HepG2 (cell line): ENCODE measurements around the gene DPYD. TPM values are rescaled to one million over a fixed set of nuclear protein-coding genes. Genes with fewer than 3 reads are reported as not detected.

Experiments
- ATAC-seq: fragments of 200-7000 bp; cut with Tn5 transposase; 3 replicates; pipeline ENCODE4 v1.9.1; 2020; ENCODE audit warnings: mild to moderate bottlenecking, moderate library complexity
- BruUV-seq: library from RNA; stranded (reverse); fragments of 400-500 nt; replicated peaks from 2 replicates; lab custom pipeline; 2021; lab: Mats Ljungman, UMichigan
- CTCF ChIA-PET: fragments of 300-600 bp; formaldehyde crosslinking; extraction: SDS; loops from one replicate; lab custom pipeline; 2021; ENCODE audit warnings: low total read pairs, inconsistent platforms, low intra/inter-chr PET ratio; lab: Yijun Ruan, JAX
- POLR2A ChIA-PET: fragments of 350-600 bp; sonication (Branson Sonifier 250); formaldehyde crosslinking; loops from one replicate; lab custom pipeline; 2020; ENCODE audit warnings: antibody characterized with exemption, inconsistent platforms; lab: Yijun Ruan, JAX
- DNase-seq: peaks from one replicate; pipeline ENCODE4 v3.0.0-alpha.2; 2015; ENCODE audit warnings: low spot score
- FAIRE-seq: peaks from 3 replicates; lab custom pipeline; 2011; peaks lifted over from hg19 to GRCh38; lab: Jason Lieb, UNC
- H2AFZ ChIP-seq: one replicate; pipeline ENCODE4 v1.6.1; 2011; ENCODE audit warnings: low read length, inconsistent platforms
- H3K27ac ChIP-seq: fragments of 300-600 bp; 3 replicates; pipeline ENCODE4 v1.8.0; 2011; ENCODE audit warnings: mixed run types, mild to moderate bottlenecking, mixed read lengths, low read length, inconsistent platforms; ENCODE audit not compliant: insufficient read depth; ENCODE audit errors: extremely low read length
- H3K27me3 ChIP-seq, 2 experiments: fragments of 200-600 bp in 1 of 2; 2 replicates in 1 of 2; 3 replicates in 1 of 2; pipeline versions ENCODE4 v1.6.0 to v1.8.0; 2011; ENCODE audit warnings: low read length in 2 of 2, mild to moderate bottlenecking in 2 of 2, moderate library complexity in 2 of 2, inconsistent platforms in 1 of 2; ENCODE audit not compliant: insufficient read depth in 2 of 2, control insufficient read depth in 1 of 2
- H3K36me3 ChIP-seq, 2 experiments: fragments of 200-600 bp in 1 of 2; replicated peaks in 1 of 2; 2 replicates in 1 of 2; 3 replicates in 1 of 2; pipeline versions ENCODE4 v1.5.1 to v1.8.0; 2011; ENCODE audit warnings: low read length in 2 of 2, inconsistent platforms in 1 of 2; ENCODE audit not compliant: insufficient read depth in 2 of 2, control insufficient read depth in 1 of 2
- H3K4me1 ChIP-seq: 2 replicates; pipeline ENCODE4 v1.5.1; 2012; ENCODE audit warnings: low read length, inconsistent platforms; ENCODE audit not compliant: insufficient read depth
- H3K4me2 ChIP-seq: 2 replicates; pipeline ENCODE4 v1.6.0; 2011; ENCODE audit warnings: low read depth, low read length, inconsistent platforms
- H3K4me3 ChIP-seq, 3 experiments: fragments of 200-600 bp in 1 of 3; sonication (generic), shearing (Covaris generic) in 1 of 3; replicated peaks in 1 of 3; 2 replicates each; pipeline ENCODE4 v1.5.1; 2011 to 2016; ENCODE audit warnings: low read length in 3 of 3, inconsistent platforms in 2 of 3, low read depth in 2 of 3, mild to moderate bottlenecking in 2 of 3, control low read depth in 1 of 3, mixed read lengths in 1 of 3; ENCODE audit not compliant: insufficient read depth in 1 of 3
- H3K79me2 ChIP-seq: one replicate; pipeline ENCODE4 v1.6.1; 2011; ENCODE audit warnings: low read length, inconsistent platforms; ENCODE audit not compliant: insufficient read depth
- H3K9ac ChIP-seq: 2 replicates; pipeline ENCODE4 v1.6.0; 2011; ENCODE audit warnings: mild to moderate bottlenecking, low read depth, low read length, inconsistent platforms; ENCODE audit not compliant: insufficient read depth
- H3K9me3 ChIP-seq: 2 replicates; pipeline ENCODE4 v1.5.1; 2012; ENCODE audit warnings: mild to moderate bottlenecking, low read length
- H4K20me1 ChIP-seq: 2 replicates; pipeline ENCODE4 v1.6.0; 2011; ENCODE audit warnings: inconsistent platforms, mild to moderate bottlenecking, low read length, moderate library complexity; ENCODE audit not compliant: insufficient read depth
- DRAP1 ChIP-seq: IDR thresholded peaks from 2 replicates; pipeline ENCODE4 v1.6.1; 2016; ENCODE audit warnings: missing genetic modification reagents, missing compliant biosample characterization
- FOXM1 ChIP-seq: sonication (generic); formaldehyde crosslinking; IDR thresholded peaks from 2 replicates; pipeline ENCODE4 v1.5.0; 2020; ENCODE audit warnings: missing genetic modification reagents
- FUBP1 ChIP-seq: sonication (generic); formaldehyde crosslinking; IDR thresholded peaks from 2 replicates; pipeline ENCODE4 v1.5.1; 2020; ENCODE audit warnings: missing genetic modification reagents, mild to moderate bottlenecking, borderline replicate concordance
- KDM5B ChIP-seq: sonication (generic); formaldehyde crosslinking; IDR thresholded peaks from 2 replicates; pipeline ENCODE4 v1.4.0; 2020; ENCODE audit warnings: missing genetic modification reagents, mild to moderate bottlenecking, borderline replicate concordance
- ONECUT2 ChIP-seq: sonication (generic); formaldehyde crosslinking; IDR thresholded peaks from 2 replicates; pipeline ENCODE4 v1.4.0; 2020; ENCODE audit warnings: missing genetic modification reagents
- POGZ ChIP-seq: sonication (generic); formaldehyde crosslinking; IDR thresholded peaks from 2 replicates; pipeline ENCODE4 v1.4.0; 2020; ENCODE audit warnings: mild to moderate bottlenecking, missing genetic modification reagents
- RNF2 ChIP-seq: fragments of 450-650 bp; conservative IDR thresholded peaks from 2 replicates; pipeline ENCODE4 v1.6.1; 2016; ENCODE audit warnings: low read depth
- TCF7L2 ChIP-seq: IDR thresholded peaks from 2 replicates; pipeline ENCODE4 v1.6.1; 2011; ENCODE audit warnings: mild to moderate bottlenecking, low read depth, low read length, moderate library complexity
- TMF1 ChIP-seq: sonication (generic); formaldehyde crosslinking; IDR thresholded peaks from 2 replicates; pipeline ENCODE4 v1.8.1; 2022; ENCODE audit warnings: low read depth, missing genetic modification reagents
- ZNF333 ChIP-seq: sonication (generic); formaldehyde crosslinking; IDR thresholded peaks from 2 replicates; pipeline ENCODE4 v1.4.0; 2020; ENCODE audit warnings: mild to moderate bottlenecking, missing genetic modification reagents, borderline replicate concordance
- ZNF766 ChIP-seq: sonication (generic); formaldehyde crosslinking; IDR thresholded peaks from 2 replicates; pipeline ENCODE4 v1.5.0; 2020; ENCODE audit warnings: missing genetic modification reagents, borderline replicate concordance
- WGBS: methylation state at CpG from one replicate; pipeline ENCODE4 v1.1.6; 2017; ENCODE audit warnings: low lambda C conversion rate; 5-methylcytosine and 5-hydroxymethylcytosine counted together
- in situ Hi-C: cut with HindIII; loops from 2 replicates; pipeline ENCODE4 v1.10.0; 2017; ENCODE audit warnings: low pct_unique_long_range_greater_than_20kb; ENCODE audit not compliant: extremely low pct_ligation_motif_present
- intact Hi-C: fragments of 100-400 bp; cut with micrococcal nuclease; formaldehyde crosslinking; loops from one replicate; pipeline ENCODE4 v1.10.0; 2022; ENCODE audit not compliant: unreplicated experiment
- polyA plus RNA-seq, 8 experiments: library from polyadenylated mRNA; depleted of rRNA in 3 of 8; stranded (reverse) in 7 of 8; unstranded in 1 of 8; fragments of >200 nt; fragmentation: Illumina TruSeq in 4 of 8; extraction: Trizol in 4 of 8; gene quantifications; 2 replicates each; pipeline versions ENCODE4 v1.2.1 to v1.2.3, GENCODE V29; 2011 to 2016; ENCODE audit warnings: low read depth in 4 of 8, missing spikeins in 1 of 8, mixed read lengths in 1 of 8; ENCODE audit not compliant: insufficient read depth in 1 of 8
- total RNA-seq, 5 experiments: library from RNA; depleted of rRNA; stranded (reverse); fragments of >200 nt; fragmentation: Illumina TruSeq; extraction: Trizol; gene quantifications; 2 replicates each; pipeline ENCODE4 v1.2.3, GENCODE V29; 2016; ENCODE audit warnings: low read depth in 1 of 5
- TF ChIP-seq, protein P1 (sequence below): sonication (generic); formaldehyde crosslinking; IDR thresholded peaks from 2 replicates; pipeline ENCODE4 v1.4.0; 2020; ENCODE audit warnings: mild to moderate bottlenecking, missing genetic modification reagents
- TF ChIP-seq, protein P2 (sequence below): sonication (generic); formaldehyde crosslinking; IDR thresholded peaks from 2 replicates; pipeline ENCODE4 v1.4.0; 2020; ENCODE audit warnings: mild to moderate bottlenecking, missing genetic modification reagents

Gene DPYD
- total and polyA plus RNA-seq, 2 of the 13 experiments (the other 11 are each of a cell fraction or from before 2014, with no cell fraction given): 1.3 to 3.4 TPM

DNA sequence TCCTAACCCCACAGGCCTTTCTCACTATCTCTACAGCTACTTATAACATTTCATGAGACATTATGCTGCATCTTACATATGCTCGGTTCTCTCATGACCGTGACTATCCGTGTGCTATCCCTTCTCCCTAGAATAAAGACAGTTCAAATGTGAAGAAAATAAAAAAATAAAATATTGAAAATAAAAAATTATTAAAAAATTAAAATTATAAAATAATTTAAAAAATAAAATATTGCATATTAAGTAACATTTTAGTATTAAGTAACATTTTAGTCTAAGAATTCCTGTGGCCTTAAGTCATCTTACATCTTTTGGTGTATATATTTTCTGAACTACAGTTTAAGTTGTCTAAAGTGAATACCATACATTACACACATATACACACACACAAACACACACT lies 415.5 kb downstream of the DPYD start:
- H3K9me3 ChIP-seq: 0 out of 2 replicates have a peak, but pooled peaks cover 4% of the 10 kb centered on the region
- DNase-seq (no peak), FAIRE-seq (no peak), ATAC-seq (no peak)
- H3K4me2 ChIP-seq: no peak overlapping the region
- no peaks in the 10 kb centered on the region for H4K20me1 ChIP-seq
- H3K27me3 ChIP-seq: no peaks in the 10 kb centered on the region
- H3K4me3 ChIP-seq: no peak overlapping the region
- H2AFZ ChIP-seq: no peak overlapping the region
- WGBS: 92% methylated on average over 3 of the region's 3 CpGs
- TF ChIP-seq RNF2 (no peak), POGZ (CRISPR knock-in tag) (no peak), ZNF333 (no peak), FUBP1 (CRISPR knock-in tag) (no peak), KDM5B (CRISPR knock-in tag) (no peak), DRAP1 (CRISPR knock-in tag) (no peak), ONECUT2 (CRISPR knock-in tag) (no peak), TMF1 (CRISPR knock-in tag) (no peak), TCF7L2 (no peak), FOXM1 (CRISPR knock-in tag) (no peak), ZNF766 (no peak)
- TF ChIP-seq, protein P1, sequence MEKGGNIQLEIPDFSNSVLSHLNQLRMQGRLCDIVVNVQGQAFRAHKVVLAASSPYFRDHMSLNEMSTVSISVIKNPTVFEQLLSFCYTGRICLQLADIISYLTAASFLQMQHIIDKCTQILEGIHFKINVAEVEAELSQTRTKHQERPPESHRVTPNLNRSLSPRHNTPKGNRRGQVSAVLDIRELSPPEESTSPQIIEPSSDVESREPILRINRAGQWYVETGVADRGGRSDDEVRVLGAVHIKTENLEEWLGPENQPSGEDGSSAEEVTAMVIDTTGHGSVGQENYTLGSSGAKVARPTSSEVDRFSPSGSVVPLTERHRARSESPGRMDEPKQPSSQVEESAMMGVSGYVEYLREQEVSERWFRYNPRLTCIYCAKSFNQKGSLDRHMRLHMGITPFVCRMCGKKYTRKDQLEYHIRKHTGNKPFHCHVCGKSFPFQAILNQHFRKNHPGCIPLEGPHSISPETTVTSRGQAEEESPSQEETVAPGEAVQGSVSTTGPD (CRISPR knock-in tag): no peak
- TF ChIP-seq, protein P2, sequence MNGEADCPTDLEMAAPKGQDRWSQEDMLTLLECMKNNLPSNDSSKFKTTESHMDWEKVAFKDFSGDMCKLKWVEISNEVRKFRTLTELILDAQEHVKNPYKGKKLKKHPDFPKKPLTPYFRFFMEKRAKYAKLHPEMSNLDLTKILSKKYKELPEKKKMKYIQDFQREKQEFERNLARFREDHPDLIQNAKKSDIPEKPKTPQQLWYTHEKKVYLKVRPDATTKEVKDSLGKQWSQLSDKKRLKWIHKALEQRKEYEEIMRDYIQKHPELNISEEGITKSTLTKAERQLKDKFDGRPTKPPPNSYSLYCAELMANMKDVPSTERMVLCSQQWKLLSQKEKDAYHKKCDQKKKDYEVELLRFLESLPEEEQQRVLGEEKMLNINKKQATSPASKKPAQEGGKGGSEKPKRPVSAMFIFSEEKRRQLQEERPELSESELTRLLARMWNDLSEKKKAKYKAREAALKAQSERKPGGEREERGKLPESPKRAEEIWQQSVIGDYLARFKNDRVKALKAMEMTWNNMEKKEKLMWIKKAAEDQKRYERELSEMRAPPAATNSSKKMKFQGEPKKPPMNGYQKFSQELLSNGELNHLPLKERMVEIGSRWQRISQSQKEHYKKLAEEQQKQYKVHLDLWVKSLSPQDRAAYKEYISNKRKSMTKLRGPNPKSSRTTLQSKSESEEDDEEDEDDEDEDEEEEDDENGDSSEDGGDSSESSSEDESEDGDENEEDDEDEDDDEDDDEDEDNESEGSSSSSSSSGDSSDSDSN: no peak
- BruUV-seq: no TSS peak
- H3K36me3 ChIP-seq: no peaks in the 10 kb centered on the region
- POLR2A ChIA-PET: no interaction called here
- peaks cover 5% of the 10 kb centered on the region; the same call in 1 of the 2 replicates for H3K4me1 ChIP-seq
- H3K27ac ChIP-seq: no peak overlapping the region
- in situ Hi-C loops (no loop called here), intact Hi-C loops (no loop called here)
- H3K79me2 ChIP-seq: no peaks in the 10 kb centered on the region
- CTCF ChIA-PET: no interaction called here
- no peak overlapping the region for H3K9ac ChIP-seq
